ENCODE results near the gene HDHD2. TPM values are rescaled to one million over a fixed set of nuclear protein-coding genes. Genes with fewer than 3 reads are reported as not detected.

The HDHD2 gene
- total and polyA plus RNA-seq, 2 of the 13 experiments (the other 11 are each of a cell fraction or from before 2014, with no cell fraction given) = 10.2 to 34.7 TPM

DNA sequence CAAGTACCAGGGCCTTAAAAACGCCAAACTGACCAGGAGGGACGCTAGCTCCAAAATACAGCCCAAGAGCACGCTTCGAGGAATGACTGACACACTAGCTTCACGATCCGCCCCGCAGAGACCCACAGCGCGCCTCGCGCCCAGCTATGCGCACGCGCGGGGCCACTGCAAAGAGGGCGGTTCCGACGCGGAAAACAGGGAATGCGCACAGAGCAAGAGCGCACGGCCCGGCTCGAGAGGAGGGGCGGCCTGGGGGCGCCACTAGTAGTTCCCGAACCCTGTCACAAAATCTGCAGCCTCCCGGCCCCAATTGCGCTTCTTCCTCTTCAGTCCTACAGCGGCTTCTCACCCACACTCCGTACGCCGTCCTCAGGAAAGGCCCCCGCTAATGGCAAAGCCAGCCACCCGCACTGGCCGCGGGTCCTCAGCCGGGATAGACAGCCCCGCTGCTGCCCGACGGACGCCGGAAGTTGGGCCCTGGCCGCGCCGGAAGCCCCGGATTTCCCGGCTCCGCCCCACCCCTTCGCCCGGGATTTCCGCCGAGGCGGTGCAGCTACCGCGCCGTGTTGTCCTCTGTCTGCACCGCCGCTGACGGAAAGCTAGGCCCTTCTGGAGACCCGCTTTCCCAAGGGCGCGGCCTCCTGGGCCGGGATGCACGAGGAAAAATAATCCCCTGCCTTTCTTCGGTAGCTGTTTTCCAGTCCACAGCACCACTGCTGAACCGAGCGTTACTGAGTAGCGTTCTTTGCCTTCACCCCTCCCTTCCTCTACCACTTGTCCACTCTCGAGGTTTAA, at the start of gene HDHD2 (continued):
- TF ChIP-seq, protein P1, sequence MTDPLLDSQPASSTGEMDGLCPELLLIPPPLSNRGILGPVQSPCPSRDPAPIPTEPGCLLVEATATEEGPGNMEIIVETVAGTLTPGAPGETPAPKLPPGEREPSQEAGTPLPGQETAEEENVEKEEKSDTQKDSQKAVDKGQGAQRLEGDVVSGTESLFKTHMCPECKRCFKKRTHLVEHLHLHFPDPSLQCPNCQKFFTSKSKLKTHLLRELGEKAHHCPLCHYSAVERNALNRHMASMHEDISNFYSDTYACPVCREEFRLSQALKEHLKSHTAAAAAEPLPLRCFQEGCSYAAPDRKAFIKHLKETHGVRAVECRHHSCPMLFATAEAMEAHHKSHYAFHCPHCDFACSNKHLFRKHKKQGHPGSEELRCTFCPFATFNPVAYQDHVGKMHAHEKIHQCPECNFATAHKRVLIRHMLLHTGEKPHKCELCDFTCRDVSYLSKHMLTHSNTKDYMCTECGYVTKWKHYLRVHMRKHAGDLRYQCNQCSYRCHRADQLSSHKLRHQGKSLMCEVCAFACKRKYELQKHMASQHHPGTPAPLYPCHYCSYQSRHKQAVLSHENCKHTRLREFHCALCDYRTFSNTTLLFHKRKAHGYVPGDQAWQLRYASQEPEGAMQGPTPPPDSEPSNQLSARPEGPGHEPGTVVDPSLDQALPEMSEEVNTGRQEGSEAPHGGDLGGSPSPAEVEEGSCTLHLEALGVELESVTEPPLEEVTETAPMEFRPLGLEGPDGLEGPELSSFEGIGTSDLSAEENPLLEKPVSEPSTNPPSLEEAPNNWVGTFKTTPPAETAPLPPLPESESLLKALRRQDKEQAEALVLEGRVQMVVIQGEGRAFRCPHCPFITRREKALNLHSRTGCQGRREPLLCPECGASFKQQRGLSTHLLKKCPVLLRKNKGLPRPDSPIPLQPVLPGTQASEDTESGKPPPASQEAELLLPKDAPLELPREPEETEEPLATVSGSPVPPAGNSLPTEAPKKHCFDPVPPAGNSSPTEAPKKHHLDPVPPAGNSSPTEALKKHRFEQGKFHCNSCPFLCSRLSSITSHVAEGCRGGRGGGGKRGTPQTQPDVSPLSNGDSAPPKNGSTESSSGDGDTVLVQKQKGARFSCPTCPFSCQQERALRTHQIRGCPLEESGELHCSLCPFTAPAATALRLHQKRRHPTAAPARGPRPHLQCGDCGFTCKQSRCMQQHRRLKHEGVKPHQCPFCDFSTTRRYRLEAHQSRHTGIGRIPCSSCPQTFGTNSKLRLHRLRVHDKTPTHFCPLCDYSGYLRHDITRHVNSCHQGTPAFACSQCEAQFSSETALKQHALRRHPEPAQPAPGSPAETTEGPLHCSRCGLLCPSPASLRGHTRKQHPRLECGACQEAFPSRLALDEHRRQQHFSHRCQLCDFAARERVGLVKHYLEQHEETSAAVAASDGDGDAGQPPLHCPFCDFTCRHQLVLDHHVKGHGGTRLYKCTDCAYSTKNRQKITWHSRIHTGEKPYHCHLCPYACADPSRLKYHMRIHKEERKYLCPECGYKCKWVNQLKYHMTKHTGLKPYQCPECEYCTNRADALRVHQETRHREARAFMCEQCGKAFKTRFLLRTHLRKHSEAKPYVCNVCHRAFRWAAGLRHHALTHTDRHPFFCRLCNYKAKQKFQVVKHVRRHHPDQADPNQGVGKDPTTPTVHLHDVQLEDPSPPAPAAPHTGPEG (CRISPR knock-in tag; IDR thresholded peaks at IDR 0.05) = peak; percentile 56; the same call in 1 of the 2 replicates
- no peak for TF ChIP-seq KLF13 (CRISPR knock-in tag; IDR thresholded peaks at IDR 0.05)
- TF ChIP-seq NAIF1 (CRISPR knock-in tag; IDR thresholded peaks at IDR 0.05; ENCODE audit: borderline replicate concordance) = peak; percentile 77; the same call in 1 of the 2 replicates
- TF ChIP-seq PPARG (CRISPR knock-in tag; conservative IDR thresholded peaks at IDR 0.05) = no peak; the same call in none of the 2 replicates
- peak; percentile 64; the same call in 1 of the 2 replicates for TF ChIP-seq ZNF136 (CRISPR knock-in tag; IDR thresholded peaks at IDR 0.05; ENCODE audit: low read depth)
- TF ChIP-seq ZNF256 (CRISPR knock-in tag; conservative IDR thresholded peaks at IDR 0.05) = peak; percentile 32
- TF ChIP-seq, protein P2, sequence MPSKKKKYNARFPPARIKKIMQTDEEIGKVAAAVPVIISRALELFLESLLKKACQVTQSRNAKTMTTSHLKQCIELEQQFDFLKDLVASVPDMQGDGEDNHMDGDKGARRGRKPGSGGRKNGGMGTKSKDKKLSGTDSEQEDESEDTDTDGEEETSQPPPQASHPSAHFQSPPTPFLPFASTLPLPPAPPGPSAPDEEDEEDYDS (CRISPR knock-in tag; IDR thresholded peaks at IDR 0.05) = no peak; the same call in 1 of the 2 replicates
- no peak for TF ChIP-seq ZNF530 (CRISPR knock-in tag; IDR thresholded peaks at IDR 0.05; ENCODE audit: low read depth)
- TF ChIP-seq KLF11 (CRISPR knock-in tag; IDR thresholded peaks at IDR 0.05) = no peak
- peak; percentile 32; the same call in 1 of the 2 replicates for TF ChIP-seq NFYB (CRISPR knock-in tag; IDR thresholded peaks at IDR 0.05)
- TF ChIP-seq, protein P3, sequence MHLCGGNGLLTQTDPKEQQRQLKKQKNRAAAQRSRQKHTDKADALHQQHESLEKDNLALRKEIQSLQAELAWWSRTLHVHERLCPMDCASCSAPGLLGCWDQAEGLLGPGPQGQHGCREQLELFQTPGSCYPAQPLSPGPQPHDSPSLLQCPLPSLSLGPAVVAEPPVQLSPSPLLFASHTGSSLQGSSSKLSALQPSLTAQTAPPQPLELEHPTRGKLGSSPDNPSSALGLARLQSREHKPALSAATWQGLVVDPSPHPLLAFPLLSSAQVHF (CRISPR knock-in tag; IDR thresholded peaks at IDR 0.05) = peak; percentile 48; the same call in 1 of the 2 replicates
- TF ChIP-seq ZFYVE20 (CRISPR knock-in tag; IDR thresholded peaks at IDR 0.05; ENCODE audit: borderline replicate concordance, low read depth) = no peak
- peak; percentile 19; the same call in 1 of the 2 replicates for TF ChIP-seq ZKSCAN8 (CRISPR knock-in tag; IDR thresholded peaks at IDR 0.05; ENCODE audit: borderline replicate concordance)
- TF ChIP-seq, protein P4, sequence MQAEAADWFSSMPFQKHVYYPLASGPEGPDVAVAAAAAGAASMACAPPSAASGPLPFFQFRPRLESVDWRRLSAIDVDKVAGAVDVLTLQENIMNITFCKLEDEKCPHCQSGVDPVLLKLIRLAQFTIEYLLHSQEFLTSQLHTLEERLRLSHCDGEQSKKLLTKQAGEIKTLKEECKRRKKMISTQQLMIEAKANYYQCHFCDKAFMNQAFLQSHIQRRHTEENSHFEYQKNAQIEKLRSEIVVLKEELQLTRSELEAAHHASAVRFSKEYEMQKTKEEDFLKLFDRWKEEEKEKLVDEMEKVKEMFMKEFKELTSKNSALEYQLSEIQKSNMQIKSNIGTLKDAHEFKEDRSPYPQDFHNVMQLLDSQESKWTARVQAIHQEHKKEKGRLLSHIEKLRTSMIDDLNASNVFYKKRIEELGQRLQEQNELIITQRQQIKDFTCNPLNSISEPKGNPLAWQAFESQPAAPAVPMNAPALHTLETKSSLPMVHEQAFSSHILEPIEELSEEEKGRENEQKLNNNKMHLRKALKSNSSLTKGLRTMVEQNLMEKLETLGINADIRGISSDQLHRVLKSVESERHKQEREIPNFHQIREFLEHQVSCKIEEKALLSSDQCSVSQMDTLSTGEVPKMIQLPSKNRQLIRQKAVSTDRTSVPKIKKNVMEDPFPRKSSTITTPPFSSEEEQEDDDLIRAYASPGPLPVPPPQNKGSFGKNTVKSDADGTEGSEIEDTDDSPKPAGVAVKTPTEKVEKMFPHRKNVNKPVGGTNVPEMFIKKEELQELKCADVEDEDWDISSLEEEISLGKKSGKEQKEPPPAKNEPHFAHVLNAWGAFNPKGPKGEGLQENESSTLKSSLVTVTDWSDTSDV (CRISPR knock-in tag; IDR thresholded peaks at IDR 0.05) = 0 out of 2 replicates have a peak, but pooled peaks have one; percentile 72
- peak; percentile 94; the same call in 1 of the 2 replicates for TF ChIP-seq KMT2A (CRISPR knock-in tag; IDR thresholded peaks at IDR 0.05)
- TF ChIP-seq, protein P5, sequence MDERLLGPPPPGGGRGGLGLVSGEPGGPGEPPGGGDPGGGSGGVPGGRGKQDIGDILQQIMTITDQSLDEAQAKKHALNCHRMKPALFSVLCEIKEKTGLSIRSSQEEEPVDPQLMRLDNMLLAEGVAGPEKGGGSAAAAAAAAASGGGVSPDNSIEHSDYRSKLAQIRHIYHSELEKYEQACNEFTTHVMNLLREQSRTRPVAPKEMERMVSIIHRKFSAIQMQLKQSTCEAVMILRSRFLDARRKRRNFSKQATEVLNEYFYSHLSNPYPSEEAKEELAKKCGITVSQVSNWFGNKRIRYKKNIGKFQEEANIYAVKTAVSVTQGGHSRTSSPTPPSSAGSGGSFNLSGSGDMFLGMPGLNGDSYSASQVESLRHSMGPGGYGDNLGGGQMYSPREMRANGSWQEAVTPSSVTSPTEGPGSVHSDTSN (CRISPR knock-in tag; IDR thresholded peaks at IDR 0.05) = peak; percentile 39; the same call in 1 of the 2 replicates
